HG03521 (cell line): ENCODE measurements around the gene CEP131.

ENCODE experiments used
- ATAC-seq: cut with Tn5 transposase; IDR thresholded peaks from one replicate; pipeline ENCODE4 v1.9.1; 2021; ENCODE audit warnings: mild to moderate bottlenecking, moderate library complexity; ENCODE audit not compliant: unreplicated experiment

Gene CEP131

GRCh38 chr17:81239714-81240555 is 17.2 kb upstream of the CEP131 start:
- no peak for ATAC-seq

- ATAC-seq, result peak; percentile 89
Observed at GRCh38 chr17:81238815-81239713, 16.3 kb upstream of the CEP131 start, which contains the start of the genes NDUFAF8 and TEPSIN. Gene NDUFAF8 (plus strand): TSS chr17:81239318. CDS start chr17:81239364, 46 bp downstream. Gene TEPSIN (minus strand): TSS chr17:81239055. CDS start chr17:81239033, 22 bp downstream.

- ATAC-seq, result no peak
Observed at GRCh38 chr17:81238490-81238814, 15.7 kb upstream of the CEP131 start.

- no peak for ATAC-seq
Observed at GRCh38 chr17:81237591-81238489, 15.1 kb upstream of the CEP131 start.

DNA sequence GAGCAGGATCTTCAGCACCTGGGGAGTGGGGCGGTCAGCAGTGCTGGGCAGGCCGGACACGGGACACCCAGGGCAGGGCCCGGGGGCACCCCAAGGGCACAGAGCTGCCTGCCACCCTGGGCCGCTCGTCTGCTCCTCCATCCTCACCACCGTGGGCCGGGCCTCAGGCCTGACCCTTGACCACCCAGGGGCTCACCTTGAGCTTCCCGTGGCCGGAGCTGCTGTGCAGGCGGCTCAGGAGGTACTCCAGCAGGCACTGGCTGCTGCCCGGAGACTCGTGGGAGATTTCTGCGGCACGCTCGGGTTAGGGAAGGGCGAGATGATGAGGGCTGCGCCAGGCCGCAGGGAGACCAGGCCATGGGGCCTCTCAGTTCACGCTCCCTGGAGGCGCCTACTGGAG is 14.0 kb upstream of the CEP131 start:
- no peak for ATAC-seq

DNA sequence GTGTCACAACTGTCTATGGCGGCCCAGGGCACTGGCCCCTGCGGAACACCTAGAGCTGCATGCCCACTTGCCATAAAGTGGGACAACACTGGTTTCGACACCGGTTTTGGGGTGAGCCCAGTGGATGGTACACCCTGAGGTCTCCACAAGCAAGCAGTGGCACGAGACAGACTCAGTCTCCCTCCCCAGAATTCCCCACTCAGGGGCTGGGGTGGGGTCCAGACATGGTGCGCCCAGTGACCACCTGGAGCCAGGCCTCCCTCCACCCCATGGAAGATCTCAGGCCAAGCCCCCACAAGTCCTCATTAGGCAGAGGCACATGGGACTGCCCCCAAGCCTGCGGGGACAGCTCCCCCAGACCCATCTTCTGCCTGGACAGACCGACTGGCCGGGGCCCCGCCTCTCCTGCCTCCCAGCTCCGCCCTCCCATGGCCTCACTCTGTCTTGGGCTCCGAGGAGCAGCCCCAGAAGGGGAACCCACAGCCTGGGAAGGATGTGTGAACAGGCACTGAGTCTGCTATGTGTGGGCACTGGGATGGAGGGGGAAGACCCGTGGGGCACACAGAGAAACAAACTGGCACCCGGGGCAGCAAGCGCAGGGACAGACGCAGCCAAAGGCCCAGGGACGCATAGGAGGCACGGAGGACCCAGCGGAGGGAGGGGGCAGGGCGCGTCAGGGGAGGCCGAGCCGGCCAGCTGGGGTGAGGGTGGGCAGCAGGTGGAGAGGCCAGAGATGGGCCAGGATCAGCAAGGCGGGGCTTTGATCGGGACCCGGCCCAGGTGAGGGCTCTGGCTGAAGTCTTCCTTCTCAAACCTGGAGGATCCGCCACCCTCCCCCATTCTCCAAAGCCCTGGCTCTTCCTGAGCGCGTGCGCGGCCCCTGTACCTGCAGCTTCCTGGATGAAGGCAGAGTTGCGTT is 13.3 kb upstream of the CEP131 start:
- ATAC-seq, result no peak

DNA sequence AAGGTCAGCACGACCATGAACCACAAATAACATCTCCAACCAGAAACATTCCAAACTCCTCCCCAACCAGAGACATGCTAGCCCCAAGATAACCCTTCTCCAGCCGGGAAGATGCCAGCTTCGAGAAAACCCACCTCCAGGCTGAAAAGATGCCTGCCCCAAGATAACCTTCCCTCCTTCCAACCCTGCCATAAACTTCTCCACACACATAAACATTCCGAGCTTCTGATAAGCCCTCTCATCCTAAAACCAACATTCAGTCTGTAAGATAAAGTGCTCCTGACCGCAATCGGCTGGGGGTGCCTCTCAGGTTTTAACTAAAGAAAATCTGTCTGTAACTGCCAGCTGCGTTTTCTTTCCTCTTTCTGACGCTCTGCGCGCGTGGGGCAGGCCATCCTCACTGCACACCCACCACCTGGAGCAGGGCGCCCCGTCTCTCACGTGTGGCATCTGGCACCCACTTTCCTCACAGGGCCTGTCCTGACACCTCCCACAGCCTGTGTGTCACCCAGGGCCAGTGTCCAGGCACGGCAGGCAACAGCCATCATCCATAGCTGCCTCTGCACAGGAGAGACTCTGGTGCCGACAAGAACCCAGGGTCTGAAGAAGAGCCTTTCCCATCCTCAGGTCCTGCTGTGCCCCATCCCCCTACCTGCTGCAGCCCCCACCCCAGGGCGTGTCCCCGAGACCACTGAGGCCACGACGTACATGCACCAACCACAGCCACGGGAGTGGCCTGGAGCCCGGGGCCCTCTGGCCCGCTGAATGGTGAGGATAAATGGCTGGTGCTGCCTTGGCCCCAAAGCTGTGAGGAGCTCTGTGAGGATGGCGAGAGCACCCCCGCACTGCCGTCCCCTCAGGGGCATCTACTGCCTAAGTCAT is 12.4 kb upstream of the CEP131 start:
- no peak for ATAC-seq

DNA sequence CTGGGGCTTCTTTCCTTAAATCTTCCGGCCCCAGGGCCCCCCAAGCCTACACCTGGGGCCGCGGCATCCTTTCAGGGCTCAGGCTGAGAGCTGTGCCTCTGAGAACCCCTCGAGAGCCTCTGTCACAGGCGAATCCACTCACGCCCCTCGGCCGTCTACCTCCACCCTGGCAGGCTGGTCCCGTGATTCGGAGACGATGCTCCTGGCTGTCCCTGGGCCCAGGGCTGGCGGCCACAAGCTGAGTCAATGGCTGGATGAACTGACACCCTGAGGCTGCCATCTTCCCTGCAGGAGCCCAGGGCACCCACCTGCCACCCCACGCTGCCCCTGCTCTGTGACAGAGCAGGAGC is 11.7 kb upstream of the CEP131 start:
- no peak for ATAC-seq

DNA sequence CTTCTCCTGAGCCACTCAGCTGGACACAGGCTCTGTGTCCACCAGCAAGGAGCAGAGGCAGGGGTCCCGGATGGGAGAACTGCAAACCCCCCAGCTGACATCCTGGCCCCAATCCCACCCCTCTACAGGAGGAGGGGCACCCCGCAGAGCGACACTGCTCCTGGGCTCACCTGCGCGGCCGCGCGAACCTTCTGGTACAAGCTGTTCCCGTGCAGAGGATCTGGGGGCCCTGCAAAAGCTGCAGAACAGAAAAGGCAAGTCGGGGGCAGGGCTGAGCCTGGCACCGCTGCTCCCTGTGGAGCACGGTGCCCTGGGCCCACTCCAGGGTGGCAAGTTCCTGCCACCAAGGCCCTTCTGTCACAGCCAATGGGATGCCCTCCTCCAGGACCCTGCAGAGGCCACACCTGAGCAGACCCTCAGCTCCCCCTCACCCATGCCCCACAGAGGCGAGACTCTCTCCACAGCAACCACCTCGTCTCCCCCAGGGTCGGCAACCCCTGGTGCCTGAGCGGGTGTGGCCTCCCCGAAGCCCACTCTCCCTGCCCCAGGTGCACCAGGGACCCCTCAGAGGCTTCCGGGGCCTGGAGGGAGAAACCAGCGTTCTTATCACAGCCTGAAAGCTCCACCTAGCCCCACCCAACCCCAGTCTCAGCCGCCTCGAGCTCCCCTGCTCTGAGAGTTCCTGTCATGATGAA is 11.2 kb upstream of the CEP131 start:
- ATAC-seq, result no peak

GRCh38 chr17:81233316-81233715 is 10.6 kb upstream of the CEP131 start:
- ATAC-seq, result no peak

- ATAC-seq, result no peak
Observed at GRCh38 chr17:81232616-81233241, 10.0 kb upstream of the CEP131 start.

DNA sequence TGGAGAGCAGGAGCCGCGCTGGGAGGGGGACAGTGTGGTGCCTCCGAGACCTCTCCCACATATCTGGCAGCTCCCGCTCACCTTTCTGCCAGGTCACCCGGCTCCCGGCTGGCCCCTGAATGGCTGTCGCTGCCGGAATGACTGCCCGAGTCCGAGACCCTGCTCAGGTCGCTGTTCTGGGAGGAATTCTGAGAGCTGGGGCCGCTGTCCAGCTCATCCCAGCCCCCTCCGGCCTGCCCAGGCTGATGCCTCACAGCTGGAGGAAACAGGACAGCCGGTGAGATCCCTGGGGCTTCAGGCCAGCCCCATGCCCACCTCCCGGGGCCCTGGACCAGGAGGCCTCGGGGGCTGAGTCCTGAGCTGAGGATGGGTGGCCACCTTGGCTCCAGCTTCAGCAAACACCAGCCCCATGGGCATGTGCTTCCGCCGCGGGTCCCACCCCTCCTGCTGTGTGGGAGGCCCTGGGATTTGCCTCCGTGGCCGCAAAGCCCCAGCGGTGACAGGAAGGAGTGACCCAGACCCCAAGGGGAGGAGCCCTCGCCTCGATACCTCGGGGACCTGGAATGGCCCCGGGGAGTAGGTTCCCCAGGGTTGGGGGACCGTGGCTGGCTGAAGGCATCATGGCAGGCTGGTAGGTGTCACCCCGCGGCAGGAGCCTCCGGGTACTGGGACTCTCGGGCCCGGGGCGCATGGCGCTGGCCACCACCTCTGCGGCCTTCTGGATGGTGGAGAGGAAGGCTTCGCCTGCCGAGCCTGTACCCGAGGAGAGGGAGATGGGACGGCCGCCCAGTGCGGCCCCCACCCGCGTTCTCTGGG is 9.2 kb upstream of the CEP131 start:
- ATAC-seq, result no peak

DNA sequence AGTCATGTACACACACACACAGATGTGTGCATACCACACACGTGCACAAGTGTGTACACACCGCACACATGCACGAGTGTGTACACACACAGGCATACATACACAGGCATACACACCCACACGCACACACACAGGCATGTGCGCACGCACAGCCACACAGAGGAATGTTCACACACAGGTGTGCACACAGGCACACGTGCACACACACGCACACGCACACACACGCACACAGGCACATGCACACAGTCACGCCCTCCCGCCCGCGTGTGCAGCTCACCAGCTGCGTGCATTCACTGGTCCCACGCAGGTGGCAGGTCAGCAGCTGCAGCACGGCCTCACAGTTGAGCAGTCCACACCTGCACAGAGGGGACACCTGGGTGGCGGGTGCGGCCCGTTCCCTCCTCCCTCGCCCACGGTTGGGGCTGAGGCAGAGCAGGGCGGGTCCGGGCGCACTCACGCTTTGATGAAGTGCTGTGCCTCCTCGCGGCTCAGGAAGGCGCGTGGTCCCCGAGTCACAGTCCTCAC is 8.4 kb upstream of the CEP131 start:
- ATAC-seq, result no peak

DNA sequence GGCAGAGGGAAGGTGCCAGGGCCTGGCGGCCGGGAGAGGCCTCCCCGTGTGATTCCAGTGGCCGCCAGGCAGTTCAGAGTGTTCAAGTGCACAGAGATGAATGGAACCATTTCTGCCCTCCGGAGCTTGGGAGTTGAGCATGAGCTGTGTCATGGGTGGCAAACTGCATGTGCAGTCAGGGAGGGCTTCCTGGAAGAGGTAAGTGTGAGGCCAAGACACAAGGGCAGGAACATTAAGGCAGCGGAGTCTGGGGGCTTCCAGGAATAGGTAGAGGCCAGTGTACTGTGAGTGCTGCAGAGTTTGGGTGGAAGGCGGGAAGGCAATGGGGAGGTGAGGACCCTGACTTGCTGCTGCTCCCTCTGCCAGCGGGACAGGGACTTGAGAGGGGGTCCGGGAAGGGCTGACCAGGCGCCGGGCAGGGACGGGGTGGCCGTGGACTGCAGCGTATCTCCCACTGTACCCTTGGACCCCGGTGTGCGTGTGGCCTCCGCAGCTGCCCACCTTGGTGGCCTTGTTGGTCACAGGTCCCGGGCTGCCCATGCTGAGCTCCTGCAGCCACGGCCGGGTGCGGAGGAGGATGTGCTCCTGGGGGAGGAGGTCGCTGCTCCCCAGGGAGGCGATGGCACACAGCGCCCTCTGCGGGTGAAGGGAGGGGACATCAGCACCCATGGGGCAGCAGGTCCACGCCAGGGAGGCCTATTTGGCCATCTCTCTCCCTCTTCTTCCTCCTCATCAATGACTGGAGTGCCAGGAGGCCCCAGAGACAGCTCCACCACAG is 7.5 kb upstream of the CEP131 start:
- no peak for ATAC-seq

DNA sequence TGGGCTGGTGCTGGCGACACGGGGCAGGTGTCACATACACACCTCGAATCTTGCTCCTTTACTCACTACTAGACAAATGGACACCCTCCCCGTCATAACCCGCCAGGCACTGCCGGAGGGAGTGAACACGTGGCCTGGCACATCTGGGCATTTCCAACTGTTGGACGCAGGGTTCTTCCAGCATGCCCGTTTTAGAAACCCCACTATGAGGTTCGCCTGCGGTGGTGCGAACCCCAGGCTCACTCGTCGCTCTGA is 6.8 kb upstream of the CEP131 start:
- ATAC-seq, result no peak
